Heart right ventricle (tissue), 16 donors: Measurements from ENCODE around the gene SMIM24. TPM values are rescaled to one million over a fixed set of nuclear protein-coding genes. Genes with fewer than 3 reads are reported as not detected.

Experiments used
- ATAC-seq, 8 donors: fragments of 200-7000 bp; cut with Tn5 transposase; one replicate each; pipeline ENCODE4 v1.9.1; 2020; ENCODE audit warnings: mild to moderate bottlenecking in 8 of 8, moderate library complexity in 8 of 8, moderate number of reproducible peaks in 1 of 8
- DNase-seq, 2 donors: peaks; one replicate each; pipeline ENCODE4 v3.0.0-alpha.2; 2020
- H3K27ac ChIP-seq, 10 donors: fragments of 200-600 bp; sonication (generic) in 2 of 10; one replicate each; pipeline versions ENCODE4 v1.5.0 to v1.8.0; 2020 to 2022; ENCODE audit warnings: mild to moderate bottlenecking in 3 of 10
- H3K27me3 ChIP-seq, 7 donors: fragments of 200-600 bp; one replicate each; pipeline ENCODE4 v1.8.0; 2021 to 2022; ENCODE audit warnings: mild to moderate bottlenecking in 2 of 7
- H3K36me3 ChIP-seq, 9 donors: fragments of 200-600 bp; sonication (generic) in 1 of 9; one replicate each; pipeline versions ENCODE4 v1.5.0 to v1.8.0; 2020 to 2022; ENCODE audit warnings: mild to moderate bottlenecking in 2 of 9
- H3K4me1 ChIP-seq, 9 donors: fragments of 200-600 bp; sonication (generic) in 1 of 9; one replicate each; pipeline versions ENCODE4 v1.5.0 to v1.8.0; 2020 to 2022; ENCODE audit warnings: mild to moderate bottlenecking in 4 of 9
- H3K4me3 ChIP-seq, 10 donors: fragments of 200-600 bp; sonication (generic) in 2 of 10; one replicate each; pipeline versions ENCODE4 v1.5.0 to v1.8.0; 2020 to 2022; ENCODE audit warnings: mild to moderate bottlenecking in 7 of 10, moderate library complexity in 2 of 10
- H3K9me3 ChIP-seq, 11 donors: fragments of 200-600 bp in 10 of 11; sonication (generic) in 2 of 11; one replicate each; pipeline versions ENCODE4 v1.5.0 to v1.8.0; 2013 to 2022; ENCODE audit warnings: mild to moderate bottlenecking in 2 of 11, control low read depth in 1 of 11, moderate library complexity in 1 of 11
- CTCF ChIP-seq, 9 donors: fragments of 200-600 bp; sonication (generic) in 2 of 9; IDR thresholded peaks; one replicate each; pipeline versions ENCODE4 v1.5.0 to v1.8.0; 2021 to 2022; ENCODE audit warnings: antibody characterized with exemption in 9 of 9, mild to moderate bottlenecking in 5 of 9, moderate library complexity in 1 of 9
- WGBS, 2 donors: extraction: QIAGEN DNeasy Blood & Tissue Kit; methylation state at CpG; one replicate each; pipeline ENCODE4 v1.1.7; 2013; ENCODE audit warnings: inconsistent platforms in 1 of 2; 5-methylcytosine and 5-hydroxymethylcytosine counted together
- intact Hi-C, 10 donors: fragments of 100-400 bp; cut with DNase I; formaldehyde crosslinking; loops; one replicate each; pipeline versions ENCODE4 v1.11.1 to v1.14.2; 2022
- polyA plus RNA-seq, 2 donors: library from polyadenylated mRNA; stranded (reverse); fragments of 200-250 nt; gene quantifications; one replicate each; pipeline ENCODE4 v1.2.3, GENCODE V29; 2013
- total RNA-seq, 10 donors: library from RNA; stranded (reverse); fragmentation: NEBNext Ultra II Directional in 3 of 10; extraction: Animal tissue kit (Norgen Biotek cat#: 25700) in 3 of 10; gene quantifications; one replicate each; pipeline versions ENCODE4 v1.2.1 to v1.2.4, GENCODE V29; 2021 to 2023
- donor health status: Arrhythmogenic right ventricular cardiomyopathy.
- donor health status: ischemic (EF 13 %, LVEDD 7.1; RV severe dilation, severe dysfunction).
- donor health status: healthy with polysubstance abuse.
- donor health status: DM: no; HTN: yes; CAD: no.
- donor health status: DM: no; HTN: no; CAD: no.
- donor health status: ischemic (EF 25% LVEDD 6.9; RV normal size, moderate dysfunction).
- donor health status: ischemic (EF 25% LVEDD 5.7; RV mildly dilated, moderate dysfunction).
- donor health status: healthy.
- donor health status: DM: yes; HTN: yes; CAD: no.
- donor health status: Ischemic cardiomyopathy.
- donor health status: ischemic (EF 35%, LVEDD 5.7; RV mildly dilated, moderate dysfunction).
- donor health status: nonischemic (EF 11% LVEDD 7.7; RV severe dilation, severe dysfunction).
- donor health status: DM: yes; HTN: yes; CAD: no.
- donor health status: PGD.
- donor health status: ischemic (EF 29% LVEDD 5.4; RV normal size, mild dysfunction).
- donor health status: nonischemic (EF 23%, LVEDD 6.1; RV moderate dilation, normal function).

SMIM24 gene
- total and polyA plus RNA-seq, 12 donors, result not detected

GRCh38 chr19:3516675-3517207 is 36.4 kb upstream of the SMIM24 start:
- DNase-seq (no peak), ATAC-seq (no peak)
- WGBS, 2 donors, result 75% methylated on average over 15 of the region's 15 CpGs
- TF ChIP-seq CTCF (IDR thresholded peaks at IDR 0.05), result no peak
- intact Hi-C loops, result no loop called here
- Histone ChIP-seq H3K36me3 (peaks cover 0 to 33% (median 0%) of the 10 kb centered on the region in 9 donors), H3K27me3 (no peaks in the 10 kb centered on the region), H3K4me3 (no peak overlapping the region), H3K9me3 (no peaks in the 10 kb centered on the region), H3K4me1 (peaks cover 3 to 42% (median 9%) of the 10 kb centered on the region in 9 donors), H3K27ac (no peak overlapping the region)

GRCh38 chr19:3515891-3516422 is 35.6 kb upstream of the SMIM24 start:
- Histone ChIP-seq H3K4me1 (peaks cover 7 to 49% (median 9%) of the 10 kb centered on the region in 9 donors), H3K27ac (no peak overlapping the region), H3K27me3 (no peaks in the 10 kb centered on the region), H3K4me3 (no peak overlapping the region), H3K9me3 (no peaks in the 10 kb centered on the region), H3K36me3 (peaks cover 0 to 33% (median 0%) of the 10 kb centered on the region in 9 donors)
- no peak for ATAC-seq
- no peak for DNase-seq
- intact Hi-C loops, result no loop called here
- no peak for TF ChIP-seq CTCF (IDR thresholded peaks at IDR 0.05)
- WGBS, 2 donors, result 75 to 77% methylated on average over 15 of the region's 15 CpGs

GRCh38 chr19:3514930-3515329 is 34.6 kb upstream of the SMIM24 start:
- Histone ChIP-seq H3K4me1 (peaks cover 7 to 52% (median 9%) of the 10 kb centered on the region in 9 donors), H3K4me3 (no peak overlapping the region), H3K9me3 (no peaks in the 10 kb centered on the region), H3K27ac (no peak overlapping the region), H3K27me3 (no peaks in the 10 kb centered on the region), H3K36me3 (peaks cover 0 to 36% (median 0%) of the 10 kb centered on the region in 9 donors)
- intact Hi-C loops, result no loop called here
- ATAC-seq (no peak), DNase-seq (no peak)
- TF ChIP-seq CTCF (IDR thresholded peaks at IDR 0.05), result no peak
- 84 to 89% methylated on average over 12 of the region's 12 CpGs for WGBS, 2 donors

- 76 to 78% methylated on average over 23 of the region's 23 CpGs for WGBS, 2 donors
- Histone ChIP-seq H3K4me1 (peaks cover 8 to 64% (median 18%) of the 10 kb centered on the region in 9 donors), H3K27ac (no peak overlapping the region), H3K27me3 (no peaks in the 10 kb centered on the region), H3K36me3 (peaks cover 0 to 35% (median 0%) of the 10 kb centered on the region in 9 donors), H3K4me3 (no peak overlapping the region), H3K9me3 (no peaks in the 10 kb centered on the region)
- intact Hi-C loops, result no loop called here
- DNase-seq (peak; percentile 30 to 52), ATAC-seq (peak in 6 of 8 donors; percentile 20 to 46 (median 33))
- TF ChIP-seq CTCF (IDR thresholded peaks at IDR 0.05), result no peak
Measured at GRCh38 chr19:3513229-3514140, 33.2 kb upstream of the SMIM24 start.
